ENCODE results near the gene RUFY3. TPM values are rescaled to one million over a fixed set of nuclear protein-coding genes. Genes with fewer than 3 reads are reported as not detected.
"Not testable (repeated sequence)": the region's sequence is repeated elsewhere in the genome, so short reads cannot be mapped to it uniquely, and the experiment has no call there.

Gene RUFY3
- total RNA-seq, 1 donor from 2014 or later, result 101 TPM

- no peak for TF ChIP-seq CTCF (IDR thresholded peaks at IDR 0.05; ENCODE audit: unreplicated experiment)
- no peak for DNase-seq (ENCODE audit: low spot score in 2 of 2, unreplicated experiment in 2 of 2)
- H3K4me3 Mint-ChIP-seq, result no peak overlapping the region
- no peaks in the 10 kb centered on the region for H3K27me3 Mint-ChIP-seq (ENCODE audit: low read depth)
- peaks cover 23% of the 10 kb centered on the region for H3K36me3 Mint-ChIP-seq
- H3K4me1 Mint-ChIP-seq, result peaks cover 9% of the 10 kb centered on the region
- no peak overlapping the region for H3K27ac Mint-ChIP-seq
- H3K9me3 Mint-ChIP-seq, result no peaks in the 10 kb centered on the region
Observed at GRCh38 chr4:70836081-70836480, 114.3 kb downstream of the RUFY3 start.

- no peak for DNase-seq (ENCODE audit: low spot score in 2 of 2, unreplicated experiment in 2 of 2)
- no peak for TF ChIP-seq CTCF (IDR thresholded peaks at IDR 0.05; ENCODE audit: unreplicated experiment)
- no peaks in the 10 kb centered on the region for H3K9me3 Mint-ChIP-seq
- H3K27me3 Mint-ChIP-seq (ENCODE audit: low read depth), result no peaks in the 10 kb centered on the region
- peak overlapping the region; percentile 98 for H3K27ac Mint-ChIP-seq
- peaks cover 19% of the 10 kb centered on the region for H3K4me1 Mint-ChIP-seq
- H3K4me3 Mint-ChIP-seq, result peak overlapping the region; percentile 95
- peaks cover 8% of the 10 kb centered on the region for H3K36me3 Mint-ChIP-seq
Observed at GRCh38 chr4:70838204-70838603, 116.4 kb downstream of the RUFY3 start.

GRCh38 chr4:70838666-70839588 lies 117.2 kb downstream of the RUFY3 start:
- peak; percentile 50 to 66 for DNase-seq (ENCODE audit: low spot score in 2 of 2, unreplicated experiment in 2 of 2)
- H3K36me3 Mint-ChIP-seq, result peaks cover 7% of the 10 kb centered on the region
- peak overlapping the region; percentile 98 for H3K27ac Mint-ChIP-seq
- no peaks in the 10 kb centered on the region for H3K9me3 Mint-ChIP-seq
- H3K4me1 Mint-ChIP-seq, result peaks cover 19% of the 10 kb centered on the region
- no peaks in the 10 kb centered on the region for H3K27me3 Mint-ChIP-seq (ENCODE audit: low read depth)
- peak overlapping the region; percentile 95 for H3K4me3 Mint-ChIP-seq
- no peak for TF ChIP-seq CTCF (IDR thresholded peaks at IDR 0.05; ENCODE audit: unreplicated experiment)

GRCh38 chr4:70839589-70840093 lies 117.9 kb downstream of the RUFY3 start, which contains the start of gene GRSF1:
Gene GRSF1 (minus strand): TSS chr4:70839890. CDS start chr4:70839827, 63 bp downstream.
- peaks cover 19% of the 10 kb centered on the region for H3K4me1 Mint-ChIP-seq
- H3K4me3 Mint-ChIP-seq, result peak within 1 kb of the TSS; percentile 95
- DNase-seq (ENCODE audit: low spot score in 2 of 2, unreplicated experiment in 2 of 2), result peak; percentile 81 to 88
- TF ChIP-seq CTCF (IDR thresholded peaks at IDR 0.05; ENCODE audit: unreplicated experiment), result no peak
- no peaks in the 10 kb centered on the region for H3K9me3 Mint-ChIP-seq
- peak within 1 kb of the TSS; percentile 98 for H3K27ac Mint-ChIP-seq
- no peaks in the 10 kb centered on the region for H3K27me3 Mint-ChIP-seq (ENCODE audit: low read depth)
- H3K36me3 Mint-ChIP-seq, result peaks cover 7% of the 10 kb centered on the region

GRCh38 chr4:70840137-70840536 lies 118.4 kb downstream of the RUFY3 start:
- peak overlapping the region; percentile 63 for H3K4me3 Mint-ChIP-seq
- H3K36me3 Mint-ChIP-seq; H3K9me3 Mint-ChIP-seq; H3K27me3 Mint-ChIP-seq (ENCODE audit: low read depth): not testable (repeated sequence)
- peak in 1 of 2 experiments; percentile 46 for DNase-seq (ENCODE audit: low spot score in 2 of 2, unreplicated experiment in 2 of 2)
- peaks cover 19% of the 10 kb centered on the region for H3K4me1 Mint-ChIP-seq
- peak overlapping the region; percentile 79 for H3K27ac Mint-ChIP-seq

- H3K27me3 Mint-ChIP-seq (ENCODE audit: low read depth); H3K4me3 Mint-ChIP-seq: not testable (repeated sequence)
- peak overlapping the region; percentile 56 for H3K27ac Mint-ChIP-seq
Observed at GRCh38 chr4:70840631-70841030, 118.9 kb downstream of the RUFY3 start.

More at GRCh38 chr4:70840631-70841030, 118.9 kb downstream of the RUFY3 start:
- peaks cover 19% of the 10 kb centered on the region for H3K4me1 Mint-ChIP-seq
- not testable (repeated sequence) for DNase-seq (ENCODE audit: low spot score in 2 of 2, unreplicated experiment in 2 of 2); H3K36me3 Mint-ChIP-seq; H3K9me3 Mint-ChIP-seq

All from mesothelial cell of epicardium (in vitro differentiated cells).